Femur (tissue), 1 donor: Measurements from ENCODE around the gene HYPK.
"Not testable (repeated sequence)": the region's sequence is repeated elsewhere in the genome, so short reads cannot be mapped to it uniquely, and the experiment has no call there.

ENCODE experiments used
- DNase-seq: peaks from one replicate; pipeline ENCODE4 v3.0.0-alpha.2; 2017

The HYPK gene

GRCh38 chr15:43796566-43796965, 3.8 kb upstream of the HYPK start:
- DNase-seq: no peak

GRCh38 chr15:43799209-43799944, 1.0 kb upstream of the HYPK start:
- no peak for DNase-seq

- DNase-seq: no peak
These were observed 484 bp upstream of the HYPK start, which contains the start of gene SERINC4 for GRCh38 chr15:43799945-43800285. Gene SERINC4 (minus strand): TSS chr15:43800220. CDS start chr15:43799986, 234 bp downstream.

GRCh38 chr15:43802676-43803075, 2.3 kb downstream of the HYPK start:
- not testable (repeated sequence) for DNase-seq

GRCh38 chr15:43808435-43808950, 8.1 kb downstream of the HYPK start:
- DNase-seq: no peak

- no peak for DNase-seq
These were observed 8.7 kb downstream of the HYPK start for GRCh38 chr15:43808960-43809678.

- not testable (repeated sequence) for DNase-seq
These were observed 14.7 kb downstream of the HYPK start for GRCh38 chr15:43815064-43815463.

- DNase-seq: no peak
These were observed 21.1 kb downstream of the HYPK start for GRCh38 chr15:43821505-43821904.

GRCh38 chr15:43824302-43825246, 24.2 kb downstream of the HYPK start, which contains the start of gene MFAP1:
Gene MFAP1 (minus strand): TSS chr15:43824690. CDS start chr15:43824569, 121 bp downstream.
- DNase-seq: peak; percentile 96

GRCh38 chr15:43825305-43825704, 24.9 kb downstream of the HYPK start:
- DNase-seq: not testable (repeated sequence)

GRCh38 chr15:43826029-43826507, 25.7 kb downstream of the HYPK start:
- DNase-seq: no peak

- peak; percentile 88 for DNase-seq
These were observed 26.3 kb downstream of the HYPK start, which contains the start of gene WDR76 for GRCh38 chr15:43826508-43827341. Gene WDR76 (plus strand): TSS chr15:43827002. CDS start chr15:43827033, 31 bp downstream.

- DNase-seq: no peak
These were observed 27.8 kb downstream of the HYPK start for GRCh38 chr15:43828061-43828657.

- not testable (repeated sequence) for DNase-seq
These were observed 29.6 kb downstream of the HYPK start for GRCh38 chr15:43829951-43830540.

- not testable (repeated sequence) for DNase-seq
These were observed 30.4 kb downstream of the HYPK start for GRCh38 chr15:43830691-43831275.

GRCh38 chr15:43831519-43832052, 31.2 kb downstream of the HYPK start:
- not testable (repeated sequence) for DNase-seq

GRCh38 chr15:43832485-43832884, 32.1 kb downstream of the HYPK start:
- DNase-seq: not testable (repeated sequence)

- DNase-seq: no peak
These were observed 45.0 kb downstream of the HYPK start for GRCh38 chr15:43845421-43845820.

- DNase-seq: no peak
These were observed 50.9 kb downstream of the HYPK start for GRCh38 chr15:43851251-43851650.

GRCh38 chr15:43852607-43853006, 52.2 kb downstream of the HYPK start:
- DNase-seq: no peak
